Activated CD8-positive, alpha-beta memory T cell treated with anti-CD3 and anti-CD28 coated beads, Interleukin-2, amount 50 U/mL, for 48 hours (primary cell): ENCODE measurements around the gene LRRC37B.
"Not testable (repeated sequence)": the region's sequence is repeated elsewhere in the genome, so short reads cannot be mapped to it uniquely, and the experiment has no call there.

ENCODE experiments used
- DNase-seq: peaks from one replicate; pipeline ENCODE4 v3.0.0-alpha.2; 2020

Gene LRRC37B

GRCh38 chr17:32099686-32100085 lies 92.5 kb downstream of the LRRC37B start:
- DNase-seq: no peak

GRCh38 chr17:32100323-32100722 lies 93.1 kb downstream of the LRRC37B start:
- not testable (repeated sequence) for DNase-seq

DNA sequence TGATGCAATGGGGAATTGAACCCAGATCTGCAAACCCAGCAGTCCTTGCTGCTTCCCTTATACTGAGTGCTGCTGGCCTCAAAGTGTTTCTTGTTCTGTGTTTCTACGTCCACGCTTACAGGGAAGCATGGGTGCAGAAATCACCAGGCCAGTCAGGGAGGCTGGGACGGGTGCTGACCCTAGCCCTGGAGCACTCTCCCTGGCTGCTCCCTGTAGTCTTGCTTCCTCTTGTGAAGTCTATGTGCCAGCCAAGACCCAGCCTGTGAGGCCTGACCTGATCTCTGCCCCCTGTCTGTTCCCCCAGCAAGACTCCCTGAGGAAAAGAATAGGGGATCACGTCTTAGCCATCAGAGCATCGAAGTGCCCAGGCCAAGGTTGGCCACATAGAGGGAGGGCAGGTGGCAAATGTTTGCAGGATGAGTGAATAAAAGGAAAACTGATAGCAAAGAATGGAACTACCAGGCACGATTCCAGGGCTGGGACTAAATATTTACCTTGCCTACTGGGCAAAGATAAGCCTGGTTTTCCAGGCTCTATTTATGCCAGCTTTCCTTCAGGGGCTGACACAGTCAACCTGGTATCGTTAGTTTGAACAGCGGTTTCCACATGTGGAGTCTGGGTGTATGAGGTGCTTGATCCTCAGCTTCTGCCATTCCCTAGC lies 93.9 kb downstream of the LRRC37B start:
- DNase-seq: no peak

GRCh38 chr17:32102172-32102571 lies 95.0 kb downstream of the LRRC37B start:
- no peak for DNase-seq

DNA sequence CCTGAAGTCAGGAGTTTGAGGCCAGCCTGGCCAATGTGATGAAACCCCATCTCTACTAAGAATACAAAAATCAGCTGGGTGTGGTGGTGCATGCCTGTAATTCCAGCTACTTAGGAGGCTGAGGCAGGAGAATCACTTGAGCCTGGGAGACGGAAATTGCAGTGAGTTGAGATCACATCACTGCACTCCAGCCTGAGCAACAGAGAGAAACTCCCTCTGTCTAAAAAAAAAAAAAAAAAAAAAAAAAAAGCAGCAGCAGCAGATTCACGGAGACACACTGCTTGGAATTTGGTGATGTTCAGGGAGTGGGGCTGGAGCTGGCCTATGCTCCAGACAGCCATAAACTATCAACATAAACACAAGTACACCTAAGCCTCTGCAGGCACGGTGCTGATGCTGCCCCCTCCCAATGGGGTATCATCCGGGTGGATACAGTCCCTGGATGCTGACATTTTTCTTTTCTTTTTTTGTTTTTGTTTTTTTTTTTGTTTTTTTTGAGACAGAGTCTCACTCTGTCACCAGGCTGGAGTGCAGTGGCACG lies 95.5 kb downstream of the LRRC37B start:
- no peak for DNase-seq
